ENCODE results near the gene RPL13A.
"Not testable (repeated sequence)": the region's sequence is repeated elsewhere in the genome, so short reads cannot be mapped to it uniquely, and the experiment has no call there.

Gene RPL13A

DNA sequence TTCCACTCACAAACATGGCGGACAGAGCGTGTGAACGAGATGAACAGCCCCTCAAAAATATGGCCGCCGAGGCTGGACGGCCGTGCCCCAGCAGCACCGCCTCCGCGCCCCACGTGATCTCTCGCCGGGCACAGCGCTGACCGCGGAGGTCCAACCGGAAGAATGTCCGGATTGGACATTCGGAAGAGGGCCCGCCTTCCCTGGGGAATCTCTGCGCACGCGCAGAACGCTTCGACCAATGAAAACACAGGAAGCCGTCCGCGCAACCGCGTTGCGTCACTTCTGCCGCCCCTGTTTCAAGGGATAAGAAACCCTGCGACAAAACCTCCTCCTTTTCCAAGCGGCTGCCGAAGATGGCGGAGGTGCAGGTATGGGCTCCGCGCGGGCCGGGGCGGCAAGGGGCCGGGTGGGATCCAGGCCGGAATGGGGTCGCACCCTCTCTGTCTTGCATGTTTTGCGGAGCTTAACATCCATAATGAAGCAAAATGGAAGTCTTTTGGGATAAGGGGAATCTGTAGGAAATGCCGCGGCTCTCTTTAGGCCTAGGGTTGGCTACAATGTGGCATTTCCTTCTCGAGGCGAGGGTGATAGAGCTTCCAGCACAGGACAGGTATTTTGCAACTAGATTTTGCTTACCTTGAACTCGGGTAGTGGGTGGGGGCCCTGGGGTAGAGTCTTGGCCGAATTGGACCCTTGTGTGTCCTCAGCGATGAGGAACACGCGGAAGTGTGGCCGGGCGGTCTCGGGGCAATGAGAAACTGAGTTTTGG is at the start of gene RPL13A:
Gene RPL13A, plus strand, starts transcription at position 332 of the 769 bp plus-strand sequence. Its CDS starts 22 bp downstream, at position 354.
- DNase-seq (ENCODE audit: low read depth, low spot score), result peak; percentile 99

GRCh38 chr19:49438261-49438660 is 49.1 kb upstream of the RPL13A start:
- no peak for DNase-seq (ENCODE audit: low read depth, low spot score)

DNA sequence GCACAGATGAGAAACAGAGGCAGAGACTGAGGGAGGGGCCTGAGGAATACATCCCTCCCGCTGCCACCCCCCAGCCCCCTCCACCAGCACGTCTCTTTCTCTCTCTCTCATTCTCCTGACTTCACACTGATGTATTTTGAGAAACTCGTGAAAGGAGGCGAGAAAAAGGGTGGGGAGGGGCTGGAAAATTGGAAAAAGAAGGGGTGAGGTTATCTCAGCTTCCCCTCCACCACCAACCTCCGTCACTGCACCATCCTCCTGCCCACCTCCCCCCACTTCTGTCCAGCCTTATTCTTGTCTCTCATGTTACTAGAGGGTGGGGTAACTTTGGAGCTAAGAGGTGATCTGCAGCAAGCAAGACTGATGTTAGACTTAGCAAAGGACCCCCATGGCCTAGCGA is 47.6 kb upstream of the RPL13A start:
- no peak for DNase-seq (ENCODE audit: low read depth, low spot score)

DNA sequence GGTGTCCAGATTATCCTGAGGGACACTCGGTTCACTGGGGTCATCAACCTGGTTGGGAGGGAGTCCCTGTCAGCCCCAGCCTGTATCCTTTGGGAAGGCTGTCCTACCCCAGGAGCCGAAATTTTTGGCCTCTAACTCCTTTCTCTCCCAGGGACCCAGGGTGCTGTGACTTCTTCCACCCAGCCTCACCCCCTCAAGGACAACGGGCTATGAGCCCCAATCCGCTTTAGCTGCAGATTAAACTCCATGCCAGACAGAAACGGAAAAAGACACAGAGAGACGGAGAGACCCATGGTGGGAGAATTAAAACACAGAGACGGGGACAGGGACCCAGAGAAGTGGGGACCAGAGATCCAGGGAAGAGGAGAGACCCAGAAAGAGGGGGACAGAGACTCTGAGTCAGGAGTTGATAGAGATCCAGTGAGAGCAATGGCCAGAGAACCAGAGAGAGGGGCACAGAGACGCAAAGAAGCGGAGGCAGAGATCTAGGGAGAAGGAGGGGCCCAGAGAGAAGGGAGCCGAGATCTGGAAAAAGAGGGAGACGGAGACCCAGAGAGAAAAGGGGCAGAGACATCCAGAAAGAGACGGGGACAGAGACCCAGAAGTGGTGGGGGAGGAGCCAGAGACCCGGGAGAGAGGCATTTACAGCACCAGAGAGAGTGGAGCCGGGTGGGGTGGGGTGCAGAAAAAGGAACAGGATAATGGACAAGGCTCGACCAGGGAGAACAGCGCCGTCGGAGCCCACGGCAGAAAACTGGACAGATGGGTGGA is 46.8 kb upstream of the RPL13A start:
- no peak for DNase-seq (ENCODE audit: low read depth, low spot score)

- DNase-seq (ENCODE audit: low read depth, low spot score), result no peak
Observed at GRCh38 chr19:49441210-49441959, 46.0 kb upstream of the RPL13A start, which contains the start of gene SLC17A7. TSS of gene SLC17A7 (minus strand) at chr19:49441527. CDS start at chr19:49441379, 148 bp downstream.

DNA sequence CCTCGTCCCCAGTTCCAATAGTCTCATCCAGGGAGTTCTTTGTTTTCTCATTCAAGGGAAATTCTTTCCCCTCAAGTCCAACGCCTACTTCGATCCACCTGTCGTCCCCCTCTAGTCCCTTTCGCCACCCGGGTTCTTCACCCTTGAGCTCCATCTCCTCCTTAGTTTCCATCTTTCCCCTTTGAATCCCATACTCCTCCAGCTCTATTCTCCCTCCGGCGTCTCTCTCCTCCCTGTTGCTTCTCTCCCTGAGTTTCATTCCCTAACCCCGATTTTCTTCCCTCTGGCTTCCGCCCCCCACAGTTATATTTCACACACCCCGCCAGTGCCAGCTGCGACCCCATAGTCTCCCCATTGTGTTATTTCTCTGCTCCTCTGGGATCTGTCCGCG is 45.5 kb upstream of the RPL13A start:
- no peak for DNase-seq (ENCODE audit: low read depth, low spot score)

GRCh38 chr19:49442354-49442753 is 45.1 kb upstream of the RPL13A start:
- DNase-seq (ENCODE audit: low read depth, low spot score), result no peak

- DNase-seq (ENCODE audit: low read depth, low spot score), result no peak
Observed at GRCh38 chr19:49442771-49443365, 44.5 kb upstream of the RPL13A start.

DNA sequence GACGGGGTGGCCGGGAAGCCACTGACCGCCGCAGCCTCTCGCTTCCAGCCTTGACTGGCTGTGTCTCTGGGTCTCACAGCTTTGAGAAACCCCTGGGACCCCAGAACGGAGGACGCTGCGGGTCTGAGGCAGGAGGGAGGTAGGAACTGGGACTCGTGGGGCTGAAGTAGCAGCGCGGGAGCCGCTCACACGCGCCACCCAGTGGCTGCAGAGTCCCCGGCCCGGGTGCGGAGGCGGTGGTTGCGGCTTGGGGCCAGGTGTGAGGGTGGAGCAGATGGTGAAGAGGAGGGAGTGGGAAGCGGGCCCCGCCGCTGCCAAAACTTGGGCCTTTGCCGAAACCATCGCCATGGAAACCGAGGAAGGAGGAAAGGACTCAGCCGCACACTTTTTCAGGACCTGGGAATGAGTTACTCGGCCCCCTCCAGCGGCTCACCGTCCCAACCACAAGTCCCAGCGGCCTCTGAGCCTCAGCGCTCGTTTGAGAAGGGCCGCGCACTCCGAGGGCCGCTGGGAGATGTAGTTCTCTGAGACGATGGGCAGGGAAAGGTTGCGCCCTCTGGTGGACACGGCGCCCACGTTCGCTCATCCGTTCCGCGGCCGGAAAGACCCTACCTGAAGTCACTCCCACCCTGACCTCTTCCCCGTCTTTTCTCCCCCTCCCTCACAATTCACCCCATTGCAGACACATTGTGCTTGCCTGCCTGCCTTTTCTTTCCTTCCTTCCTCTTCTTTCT is 43.9 kb upstream of the RPL13A start:
- DNase-seq (ENCODE audit: low read depth, low spot score), result peak; percentile 89

DNA sequence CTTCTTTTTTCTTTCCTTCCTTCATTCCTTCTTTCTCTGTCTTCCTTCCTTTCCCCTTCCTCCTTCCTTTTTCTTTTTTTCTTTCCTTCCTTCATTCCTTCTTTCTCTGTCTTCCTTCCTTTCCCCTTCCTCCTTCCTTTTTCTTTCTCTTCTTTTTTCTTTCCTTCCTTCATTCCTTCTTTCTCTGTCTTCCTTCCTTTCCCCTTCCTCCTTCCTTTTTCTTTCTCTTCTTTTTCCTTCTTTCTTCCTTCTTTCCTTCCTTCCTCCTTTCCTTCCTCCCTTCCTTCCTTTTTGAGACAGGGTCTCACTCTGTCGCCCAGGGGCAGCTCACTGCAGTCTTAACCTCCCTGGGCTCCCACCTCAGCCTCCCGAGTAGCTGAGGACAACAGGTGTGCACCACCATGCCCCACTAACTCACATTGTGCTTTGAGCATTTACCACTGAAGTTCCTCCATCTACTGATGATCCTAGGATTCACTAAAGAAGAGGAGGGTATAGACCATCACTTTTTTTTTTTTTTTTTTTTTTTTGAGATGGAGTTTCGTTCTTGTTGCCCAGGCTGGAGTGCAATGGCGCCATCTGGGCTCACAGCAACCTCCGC is 43.2 kb upstream of the RPL13A start:
- not testable (repeated sequence) for DNase-seq (ENCODE audit: low read depth, low spot score)

- no peak for DNase-seq (ENCODE audit: low read depth, low spot score)
Observed at GRCh38 chr19:49445997-49446396, 41.4 kb upstream of the RPL13A start.

DNA sequence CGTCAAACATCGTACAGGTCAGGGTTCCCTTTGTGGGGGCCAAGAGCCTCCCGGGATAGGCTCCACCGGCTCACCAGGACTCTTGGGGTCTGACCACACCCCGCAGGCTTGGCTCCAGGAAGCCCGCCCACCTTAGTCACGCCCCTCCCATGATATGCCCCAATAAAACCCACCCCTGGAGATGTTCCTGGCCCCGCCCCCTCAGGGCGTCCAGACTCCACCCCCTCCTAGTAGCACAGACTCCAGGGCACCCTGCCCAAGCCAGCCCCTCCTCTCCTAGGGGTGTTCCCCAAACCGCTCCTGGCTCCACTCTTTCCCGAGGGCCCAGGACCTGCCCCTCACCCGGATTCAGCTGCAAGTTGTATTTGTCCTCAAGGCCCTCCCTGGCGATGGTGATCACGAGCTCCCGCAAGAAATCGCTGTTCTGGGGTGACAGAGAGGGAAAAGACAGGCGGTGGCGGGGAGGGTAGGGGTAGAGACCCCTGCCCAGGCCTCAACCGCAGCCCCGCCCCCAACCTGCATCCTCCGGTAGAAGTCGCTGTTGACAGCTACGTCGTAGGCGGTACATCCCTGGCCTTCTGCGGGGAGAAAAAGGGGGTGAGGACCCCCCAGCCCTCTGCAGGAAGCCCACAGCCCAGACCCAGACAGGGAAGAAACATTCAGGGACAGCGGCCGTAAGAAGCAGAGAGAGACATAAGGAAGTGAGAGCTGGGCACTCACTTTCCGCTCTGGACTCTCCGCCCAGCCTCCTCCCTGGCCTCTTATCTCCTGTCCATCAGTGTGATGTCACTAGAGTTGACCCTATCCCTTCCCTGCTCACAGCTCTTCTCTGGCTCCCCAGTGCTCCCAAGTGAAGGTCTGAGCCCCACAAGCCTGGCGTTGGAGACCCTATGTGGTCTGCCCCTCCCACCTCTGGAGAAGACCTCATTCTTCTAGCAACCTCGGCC is 39.6 kb upstream of the RPL13A start:
- DNase-seq (ENCODE audit: low read depth, low spot score), result no peak

GRCh38 chr19:49448432-49448786 is 39.0 kb upstream of the RPL13A start:
- no peak for DNase-seq (ENCODE audit: low read depth, low spot score)

DNA sequence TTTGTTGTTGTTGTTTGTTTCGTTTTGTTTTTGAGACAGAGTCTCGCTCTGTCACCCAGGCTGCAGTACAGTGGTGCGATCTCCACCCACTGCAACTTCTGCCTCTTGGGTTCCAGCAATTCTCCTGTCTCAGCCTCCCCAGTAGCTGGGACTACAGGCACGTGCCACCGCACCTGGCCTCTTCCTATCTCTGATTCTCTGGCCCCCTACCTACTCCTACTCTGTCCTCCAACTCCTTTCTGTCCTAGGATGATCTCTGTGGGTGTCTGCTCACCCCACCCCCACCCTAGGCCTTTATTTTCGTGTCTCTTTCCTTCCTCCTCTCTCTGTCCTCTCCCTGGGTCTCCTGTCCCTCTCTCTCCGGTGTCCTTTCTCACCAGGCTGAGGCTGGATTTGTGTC is 37.0 kb upstream of the RPL13A start:
- DNase-seq (ENCODE audit: low read depth, low spot score), result no peak

GRCh38 chr19:49451430-49452181 is 35.8 kb upstream of the RPL13A start, which contains the start of gene PIH1D1:
TSS of gene PIH1D1 (minus strand) at chr19:49451814. CDS start at chr19:49451574, 240 bp downstream.
- DNase-seq (ENCODE audit: low read depth, low spot score), result peak; percentile 92

GRCh38 chr19:49453013-49453756 is 34.2 kb upstream of the RPL13A start, which contains the start of gene ALDH16A1:
TSS of gene ALDH16A1 (plus strand) at chr19:49453225. CDS start at chr19:49453332, 107 bp downstream.
- DNase-seq (ENCODE audit: low read depth, low spot score), result peak; percentile 95

DNA sequence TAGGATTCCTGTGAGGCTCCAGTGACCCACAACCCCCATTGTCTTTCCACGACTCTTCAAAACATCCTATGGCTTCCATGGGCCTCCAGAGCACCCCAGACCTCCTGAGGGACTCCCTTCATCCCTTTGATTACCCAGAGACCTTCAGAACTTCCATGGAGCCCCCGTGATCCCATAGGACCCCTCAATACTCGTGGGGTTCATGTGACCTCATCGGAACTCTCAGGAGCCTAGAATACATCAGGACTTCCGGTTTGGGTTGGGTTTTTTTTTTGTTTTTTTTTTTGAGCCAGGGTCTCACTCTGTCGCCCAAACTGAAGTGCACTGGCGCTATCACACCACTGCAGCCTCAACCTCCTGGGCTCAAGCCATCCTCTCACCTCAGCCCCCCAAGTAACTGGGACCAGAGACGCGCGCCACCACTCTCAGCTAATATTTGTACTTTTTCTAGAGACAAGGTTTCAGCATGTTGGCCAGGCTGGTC is 33.6 kb upstream of the RPL13A start:
- no peak for DNase-seq (ENCODE audit: low read depth, low spot score)

DNA sequence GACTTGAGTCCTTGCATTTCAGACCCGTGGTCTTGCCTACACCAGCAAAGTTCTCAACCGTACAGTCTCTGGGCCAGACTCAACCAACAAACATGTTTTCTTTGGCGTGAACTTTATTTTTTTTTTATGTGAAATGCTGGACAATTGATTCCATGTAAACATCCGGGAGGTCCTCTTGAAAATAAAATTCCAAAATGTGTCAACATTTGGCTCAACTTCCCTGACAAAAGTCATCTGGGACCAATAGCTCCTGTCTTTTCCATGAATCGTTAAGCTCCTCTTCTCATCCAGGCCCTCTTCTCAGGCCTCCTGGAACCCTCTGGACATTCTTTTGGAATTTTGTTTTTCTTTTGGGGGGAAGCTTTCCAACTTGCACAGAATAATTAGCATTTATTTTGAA is 31.6 kb upstream of the RPL13A start:
- no peak for DNase-seq (ENCODE audit: low read depth, low spot score)

All from activated naive CD8-positive, alpha-beta T cell treated with anti-CD3 and anti-CD28 coated beads, Interleukin-2, amount 50 U/mL, for 16 hours (primary cell).